ENCODE results near the gene KLHL17. TPM values are rescaled to one million over a fixed set of nuclear protein-coding genes. Genes with fewer than 3 reads are reported as not detected.
"Not testable (repeated sequence)": the region's sequence is repeated elsewhere in the genome, so short reads cannot be mapped to it uniquely, and the experiment has no call there.

The KLHL17 gene
- total RNA-seq, 2 experiments from 2014 or later: 23.6 to 27.1 TPM

GRCh38 chr1:1001057-1001783 lies 40.8 kb downstream of the KLHL17 start:
- CTCF ChIA-PET: interaction anchor here (1.1 to 6.5 kb wide), 6 partner anchors 8 to 291 kb away, joined by 3 to 67 read pairs (median 9); partner anchors contain the start of genes AGRN, ISG15 and PERM1
- POLR2A ChIA-PET: no interaction called here

GRCh38 chr1:1003618-1004419 lies 43.4 kb downstream of the KLHL17 start:
- CTCF ChIA-PET: interaction anchor here (6.5 kb wide), 1 partner anchor 12 kb away, joined by 67 read pairs; the partner anchor contains the start of genes AGRN and ISG15
- H3K4me3 Mint-ChIP-seq: no peak overlapping the region
- H3K4me1 Mint-ChIP-seq: peaks cover 27% of the 10 kb centered on the region
- H3K36me3 Mint-ChIP-seq (ENCODE audit: low read depth): peaks cover 4% of the 10 kb centered on the region
- POLR2A ChIA-PET: no interaction called here
- no peak for DNase-seq
- H3K27ac Mint-ChIP-seq: no peak overlapping the region
- no peaks in the 10 kb centered on the region for H3K9me3 Mint-ChIP-seq
- H3K27me3 Mint-ChIP-seq: peaks cover 39% of the 10 kb centered on the region

More at GRCh38 chr1:1001057-1001783, 40.8 kb downstream of the KLHL17 start:
- Mint-ChIP-seq H3K4me1 (peaks cover 25% of the 10 kb centered on the region), H3K27ac (peak overlapping the region; percentile 76), H3K36me3 (ENCODE audit: low read depth) (peaks cover 4% of the 10 kb centered on the region), H3K4me3 (peak overlapping the region; percentile 53), H3K27me3 (peaks cover 39% of the 10 kb centered on the region), H3K9me3 (no peaks in the 10 kb centered on the region)
- DNase-seq: no peak

GRCh38 chr1:1004420-1004779 lies 44.0 kb downstream of the KLHL17 start:
- Mint-ChIP-seq H3K4me3 (no peak overlapping the region), H3K4me1 (peaks cover 31% of the 10 kb centered on the region), H3K27ac (peak overlapping the region; percentile 74), H3K27me3 (peaks cover 41% of the 10 kb centered on the region), H3K9me3 (no peaks in the 10 kb centered on the region), H3K36me3 (ENCODE audit: low read depth) (peaks cover 4% of the 10 kb centered on the region)
- no peak for DNase-seq
- ChIA-PET CTCF (interaction anchor here (6.5 kb wide), 1 partner anchor 11 kb away, joined by 67 read pairs; the partner anchor contains the start of genes AGRN and ISG15), POLR2A (no interaction called here)

GRCh38 chr1:1004780-1005697 lies 44.7 kb downstream of the KLHL17 start:
- no peaks in the 10 kb centered on the region for H3K9me3 Mint-ChIP-seq
- H3K27me3 Mint-ChIP-seq: peaks cover 41% of the 10 kb centered on the region
- no peak for DNase-seq
- H3K36me3 Mint-ChIP-seq (ENCODE audit: low read depth): peaks cover 4% of the 10 kb centered on the region
- peak overlapping the region; percentile 74 for H3K27ac Mint-ChIP-seq
- CTCF ChIA-PET: interaction anchor here (1.0 to 6.5 kb wide), 2 partner anchors 11 to 99 kb away, joined by 3 to 67 read pairs; partner anchors contain the start of genes AGRN and ISG15
- H3K4me3 Mint-ChIP-seq: no peak overlapping the region
- POLR2A ChIA-PET: no interaction called here
- peaks cover 31% of the 10 kb centered on the region for H3K4me1 Mint-ChIP-seq

- Mint-ChIP-seq H3K36me3 (ENCODE audit: low read depth) (peaks cover 2% of the 10 kb centered on the region), H3K27me3 (peaks cover 38% of the 10 kb centered on the region), H3K4me3 (no peak overlapping the region), H3K4me1 (peaks cover 30% of the 10 kb centered on the region), H3K9me3 (no peaks in the 10 kb centered on the region), H3K27ac (no peak overlapping the region)
- no peak for DNase-seq
- CTCF ChIA-PET: interaction anchor here (1.0 to 6.5 kb wide), 2 partner anchors 10 to 99 kb away, joined by 3 to 67 read pairs; partner anchors contain the start of genes AGRN and ISG15
- POLR2A ChIA-PET: no interaction called here
Measured at GRCh38 chr1:1005774-1006304, 45.5 kb downstream of the KLHL17 start.

- Mint-ChIP-seq H3K4me1 (peaks cover 28% of the 10 kb centered on the region), H3K27me3 (peaks cover 35% of the 10 kb centered on the region), H3K4me3 (no peak overlapping the region), H3K36me3 (ENCODE audit: low read depth) (peaks cover 2% of the 10 kb centered on the region), H3K9me3 (no peaks in the 10 kb centered on the region), H3K27ac (no peak overlapping the region)
- ChIA-PET POLR2A (no interaction called here), CTCF (interaction anchor here (1.0 kb wide), 1 partner anchor 100 kb away, joined by 3 read pairs; no protein-coding TSS in a partner anchor)
- DNase-seq: no peak
Measured at GRCh38 chr1:1006305-1007159, 46.1 kb downstream of the KLHL17 start.

- CTCF ChIA-PET: interaction anchor here (1.1 kb wide), 1 partner anchor 8 kb away, joined by 4 read pairs; no protein-coding TSS in a partner anchor
- Mint-ChIP-seq H3K36me3 (ENCODE audit: low read depth) (peaks cover 21% of the 10 kb centered on the region), H3K4me1 (peaks cover 38% of the 10 kb centered on the region), H3K27me3 (peaks cover 14% of the 10 kb centered on the region)
- POLR2A ChIA-PET, H3K9me3 Mint-ChIP-seq, H3K4me3 Mint-ChIP-seq, H3K27ac Mint-ChIP-seq, DNase-seq: not testable (repeated sequence)
Measured at GRCh38 chr1:1010131-1010530, 49.7 kb downstream of the KLHL17 start.

- Mint-ChIP-seq H3K27me3 (peaks cover 10% of the 10 kb centered on the region), H3K9me3 (no peaks in the 10 kb centered on the region), H3K4me3 (no peak overlapping the region), H3K4me1 (peaks cover 38% of the 10 kb centered on the region), H3K27ac (peak overlapping the region; percentile 25), H3K36me3 (ENCODE audit: low read depth) (peaks cover 28% of the 10 kb centered on the region)
- ChIA-PET CTCF (interaction anchor here (8.5 kb wide), 1 partner anchor 9 kb away, joined by 67 read pairs; the partner anchor contains the start of gene HES4), POLR2A (no interaction called here)
- DNase-seq: no peak
Measured at GRCh38 chr1:1011396-1011949, 51.1 kb downstream of the KLHL17 start.

- CTCF ChIA-PET: interaction anchor here (1.0 to 8.5 kb wide), 6 partner anchors 10 to 51 kb away, joined by 3 to 67 read pairs (median 3); partner anchors contain the start of gene HES4
- DNase-seq: not testable (repeated sequence)
- peaks cover 46% of the 10 kb centered on the region for H3K4me1 Mint-ChIP-seq
Measured at GRCh38 chr1:1012736-1013104, 52.3 kb downstream of the KLHL17 start.

GRCh38 chr1:1013105-1013921 lies 52.9 kb downstream of the KLHL17 start, which contains the start of gene ISG15:
TSS of gene ISG15 (plus strand) at chr1:1013497. CDS start at chr1:1013574, 77 bp downstream.
- Mint-ChIP-seq H3K4me1 (peaks cover 45% of the 10 kb centered on the region), H3K4me3 (peak within 1 kb of the TSS; percentile 94), H3K27me3 (peaks cover 2% of the 10 kb centered on the region), H3K9me3 (peaks cover 5% of the 10 kb centered on the region), H3K36me3 (ENCODE audit: low read depth) (peaks cover 40% of the 10 kb centered on the region), H3K27ac (peak within 1 kb of the TSS; percentile 94)
- ChIA-PET CTCF (interaction anchor here (1.0 to 8.5 kb wide), 9 partner anchors 11 to 358 kb away, joined by 3 to 67 read pairs (median 3); partner anchors contain the start of gene HES4), POLR2A (no interaction called here)
- peak; percentile 93 for DNase-seq

More at GRCh38 chr1:1012736-1013104, 52.3 kb downstream of the KLHL17 start:
- Mint-ChIP-seq H3K4me3 (peak overlapping the region; percentile 94), H3K36me3 (ENCODE audit: low read depth) (peaks cover 39% of the 10 kb centered on the region), H3K27ac (peak overlapping the region; percentile 94)
- POLR2A ChIA-PET, H3K27me3 Mint-ChIP-seq, H3K9me3 Mint-ChIP-seq: not testable (repeated sequence)

All from activated CD4-positive, alpha-beta T cell treated with anti-CD3 and anti-CD28 coated beads, Interleukin-2, amount 10 ng/mL, durations not matched to agents 7 days and 5 days (primary cell).